ENCODE results near the gene HBA1.
"Not testable (repeated sequence)": the region's sequence is repeated elsewhere in the genome, so short reads cannot be mapped to it uniquely, and the experiment has no call there.

HBA1 gene

DNA sequence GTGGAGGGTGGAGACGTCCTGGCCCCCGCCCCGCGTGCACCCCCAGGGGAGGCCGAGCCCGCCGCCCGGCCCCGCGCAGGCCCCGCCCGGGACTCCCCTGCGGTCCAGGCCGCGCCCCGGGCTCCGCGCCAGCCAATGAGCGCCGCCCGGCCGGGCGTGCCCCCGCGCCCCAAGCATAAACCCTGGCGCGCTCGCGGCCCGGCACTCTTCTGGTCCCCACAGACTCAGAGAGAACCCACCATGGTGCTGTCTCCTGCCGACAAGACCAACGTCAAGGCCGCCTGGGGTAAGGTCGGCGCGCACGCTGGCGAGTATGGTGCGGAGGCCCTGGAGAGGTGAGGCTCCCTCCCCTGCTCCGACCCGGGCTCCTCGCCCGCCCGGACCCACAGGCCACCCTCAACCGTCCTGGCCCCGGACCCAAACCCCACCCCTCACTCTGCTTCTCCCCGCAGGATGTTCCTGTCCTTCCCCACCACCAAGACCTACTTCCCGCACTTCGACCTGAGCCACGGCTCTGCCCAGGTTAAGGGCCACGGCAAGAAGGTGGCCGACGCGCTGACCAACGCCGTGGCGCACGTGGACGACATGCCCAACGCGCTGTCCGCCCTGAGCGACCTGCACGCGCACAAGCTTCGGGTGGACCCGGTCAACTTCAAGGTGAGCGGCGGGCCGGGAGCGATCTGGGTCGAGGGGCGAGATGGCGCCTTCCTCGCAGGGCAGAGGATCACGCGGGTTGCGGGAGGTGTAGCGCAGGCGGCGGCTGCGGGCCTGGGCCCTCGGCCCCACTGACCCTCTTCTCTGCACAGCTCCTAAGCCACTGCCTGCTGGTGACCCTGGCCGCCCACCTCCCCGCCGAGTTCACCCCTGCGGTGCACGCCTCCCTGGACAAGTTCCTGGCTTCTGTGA lies at the start of gene HBA1:
TSS of gene HBA1 (plus strand) at position 204 of the 906 bp plus-strand sequence. CDS start at position 241, 37 bp downstream.
- H3K4me3 ChIP-seq; DNase-seq (ENCODE audit: low spot score); H3K27ac ChIP-seq: not testable (repeated sequence)

DNA sequence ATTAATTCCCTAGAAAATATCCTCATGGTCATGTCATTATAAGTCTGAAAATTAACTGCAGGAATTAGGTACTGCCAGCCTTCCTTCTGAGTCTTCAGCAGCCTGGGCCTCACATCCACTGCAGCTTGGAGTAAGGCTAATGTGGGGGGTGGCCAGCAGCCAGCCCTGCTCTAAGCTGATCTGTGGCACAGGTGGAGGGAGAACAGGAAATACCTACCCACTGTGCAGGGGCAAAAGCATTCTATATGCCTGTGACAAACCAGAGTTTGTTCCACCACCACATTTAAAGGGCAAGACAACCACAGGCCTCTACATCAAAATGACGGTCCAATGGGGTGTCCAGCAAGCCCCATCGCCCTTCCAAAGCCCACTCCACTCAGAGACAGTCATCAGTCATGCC lies 47.4 kb upstream of the HBA1 start:
- DNase-seq (ENCODE audit: low spot score): no peak
- TF ChIP-seq, protein P1, sequence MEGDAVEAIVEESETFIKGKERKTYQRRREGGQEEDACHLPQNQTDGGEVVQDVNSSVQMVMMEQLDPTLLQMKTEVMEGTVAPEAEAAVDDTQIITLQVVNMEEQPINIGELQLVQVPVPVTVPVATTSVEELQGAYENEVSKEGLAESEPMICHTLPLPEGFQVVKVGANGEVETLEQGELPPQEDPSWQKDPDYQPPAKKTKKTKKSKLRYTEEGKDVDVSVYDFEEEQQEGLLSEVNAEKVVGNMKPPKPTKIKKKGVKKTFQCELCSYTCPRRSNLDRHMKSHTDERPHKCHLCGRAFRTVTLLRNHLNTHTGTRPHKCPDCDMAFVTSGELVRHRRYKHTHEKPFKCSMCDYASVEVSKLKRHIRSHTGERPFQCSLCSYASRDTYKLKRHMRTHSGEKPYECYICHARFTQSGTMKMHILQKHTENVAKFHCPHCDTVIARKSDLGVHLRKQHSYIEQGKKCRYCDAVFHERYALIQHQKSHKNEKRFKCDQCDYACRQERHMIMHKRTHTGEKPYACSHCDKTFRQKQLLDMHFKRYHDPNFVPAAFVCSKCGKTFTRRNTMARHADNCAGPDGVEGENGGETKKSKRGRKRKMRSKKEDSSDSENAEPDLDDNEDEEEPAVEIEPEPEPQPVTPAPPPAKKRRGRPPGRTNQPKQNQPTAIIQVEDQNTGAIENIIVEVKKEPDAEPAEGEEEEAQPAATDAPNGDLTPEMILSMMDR (IDR thresholded peaks at IDR 0.05): no peak
- Histone ChIP-seq H3K4me3 (no peak overlapping the region), H3K27ac (no peak overlapping the region)

DNA sequence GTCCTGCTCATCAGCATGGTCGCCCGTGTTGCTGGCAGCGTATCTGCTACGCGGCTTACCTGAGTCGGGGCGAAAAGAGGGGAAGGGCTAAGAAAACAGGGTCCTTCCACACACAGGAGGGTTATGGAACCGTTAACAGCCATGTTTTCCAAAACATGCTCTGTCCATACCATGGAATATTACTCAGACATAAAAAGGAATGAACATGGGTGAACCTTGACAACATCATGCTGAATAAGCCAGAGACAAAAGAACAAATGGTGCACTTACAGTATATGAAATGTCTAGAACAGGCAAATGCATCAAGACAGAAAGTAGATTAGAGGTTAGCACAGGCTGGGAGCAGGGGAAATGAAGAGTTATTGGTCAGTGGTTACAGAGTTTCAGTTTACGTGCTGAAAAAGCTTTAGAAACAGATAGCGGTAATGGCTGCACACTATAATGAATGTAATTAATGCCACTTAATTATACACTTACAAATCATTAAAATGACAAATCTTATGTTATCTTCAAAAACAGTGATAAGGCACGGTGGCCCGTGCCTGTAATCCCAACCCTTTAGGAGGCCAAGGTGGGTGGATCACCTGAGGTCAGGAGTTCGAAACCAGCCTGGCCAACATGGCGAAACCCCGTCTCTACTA lies 45.8 kb upstream of the HBA1 start:
- TF ChIP-seq, protein P1 (IDR thresholded peaks at IDR 0.05): no peak
- DNase-seq (ENCODE audit: low spot score): no peak
- Histone ChIP-seq H3K4me3 (no peak overlapping the region), H3K27ac (no peak overlapping the region)

DNA sequence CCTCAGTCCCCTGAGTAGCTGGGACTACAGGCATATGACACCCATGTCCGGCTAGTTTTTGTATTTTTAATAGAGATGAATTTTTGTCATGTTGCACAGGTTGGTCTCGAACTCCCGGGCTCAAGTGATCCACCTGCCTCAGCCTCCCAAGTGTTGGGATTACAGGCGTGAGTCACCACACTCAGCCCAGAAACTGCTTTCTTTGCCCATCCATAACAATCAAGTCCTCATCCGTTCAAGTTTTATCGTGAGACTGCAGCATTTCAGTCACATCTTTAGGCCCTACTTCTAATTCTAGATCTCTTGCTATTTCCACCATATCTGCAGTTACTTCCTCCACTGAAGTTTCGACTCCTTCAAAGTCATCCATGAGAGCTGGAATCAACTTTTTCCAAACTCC lies 44.4 kb upstream of the HBA1 start:
- TF ChIP-seq, protein P1 (IDR thresholded peaks at IDR 0.05): no peak
- DNase-seq (ENCODE audit: low spot score): no peak
- H3K4me3 ChIP-seq: no peak overlapping the region
- no peak overlapping the region for H3K27ac ChIP-seq

DNA sequence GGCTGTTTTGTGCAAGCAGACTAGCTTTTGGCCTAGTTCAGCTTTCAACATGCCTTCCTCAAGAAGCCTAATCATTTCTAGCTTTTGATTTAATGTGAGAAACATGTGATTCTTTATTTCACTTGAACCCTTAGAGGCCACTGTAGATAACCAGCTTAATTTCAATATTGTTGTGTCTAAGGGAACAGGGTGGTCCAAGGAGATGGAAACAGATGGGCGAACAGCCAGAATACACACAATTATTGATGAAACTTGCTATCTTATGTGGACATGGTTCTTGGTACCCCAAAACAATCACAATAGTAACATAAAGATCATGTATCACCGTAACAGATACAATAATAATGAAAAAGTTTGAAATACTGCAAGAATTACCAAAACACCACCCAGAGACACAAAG lies 42.8 kb upstream of the HBA1 start:
- TF ChIP-seq, protein P1 (IDR thresholded peaks at IDR 0.05): no peak
- no peak overlapping the region for H3K4me3 ChIP-seq
- H3K27ac ChIP-seq: no peak overlapping the region
- no peak for DNase-seq (ENCODE audit: low spot score)

DNA sequence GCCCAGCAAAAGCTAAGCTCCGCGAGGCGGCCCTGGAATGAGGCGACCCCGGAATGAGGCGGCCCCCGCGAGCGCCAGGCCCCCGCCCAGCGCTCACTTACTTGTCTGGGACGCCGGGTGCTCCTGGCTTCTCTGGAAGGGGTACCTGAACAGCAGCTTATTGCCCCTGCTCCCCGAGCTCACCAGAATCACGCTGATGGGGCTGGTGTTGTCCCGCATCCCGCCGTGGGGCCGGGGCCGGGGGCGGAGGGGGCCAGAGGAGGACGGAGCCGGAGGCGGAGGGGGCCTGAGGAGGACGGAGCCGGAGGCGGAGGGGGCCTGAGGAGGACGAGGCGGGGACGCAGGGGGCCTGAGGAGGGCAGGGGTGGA lies 38.4 kb upstream of the HBA1 start:
- peak overlapping the region; percentile 82 to 93 for H3K27ac ChIP-seq
- TF ChIP-seq, protein P1 (IDR thresholded peaks at IDR 0.05): no peak
- DNase-seq (ENCODE audit: low spot score): no peak
- H3K4me3 ChIP-seq: peak overlapping the region; percentile 88

DNA sequence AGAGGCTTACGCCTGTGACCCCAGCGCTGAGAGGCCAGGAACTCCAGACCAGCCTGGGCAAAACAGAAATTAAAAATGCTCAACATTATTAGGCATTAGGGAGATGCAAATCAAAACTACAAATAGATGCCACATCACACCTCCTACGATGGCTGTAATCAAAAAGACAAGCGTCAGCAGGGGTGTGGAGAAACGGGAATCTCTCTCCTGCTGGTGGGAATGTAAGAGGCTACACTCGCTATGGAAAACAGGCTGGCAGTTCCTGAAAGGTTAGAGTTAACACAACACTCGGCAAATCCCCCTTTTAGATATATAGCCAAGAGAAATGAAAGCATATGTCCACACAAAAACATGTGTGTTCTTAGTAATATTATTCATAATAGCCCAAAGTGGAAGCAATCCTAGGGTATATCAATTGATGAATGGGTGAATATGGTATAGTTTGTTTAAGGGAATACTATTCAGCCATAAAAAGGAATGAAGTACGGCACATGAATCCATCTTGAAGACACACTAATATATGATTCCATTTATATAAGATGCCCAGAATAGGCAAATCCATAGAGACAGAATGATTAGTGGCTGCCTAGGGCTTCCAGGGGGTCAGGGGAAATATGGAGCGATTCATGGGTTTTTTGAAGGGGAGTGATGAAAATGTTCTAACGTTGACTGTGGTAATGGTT lies 36.2 kb upstream of the HBA1 start:
- Histone ChIP-seq H3K27ac (no peak overlapping the region), H3K4me3 (no peak overlapping the region)
- DNase-seq (ENCODE audit: low spot score): no peak
- TF ChIP-seq, protein P1 (IDR thresholded peaks at IDR 0.05): no peak

Measured in coronary artery (tissue), 2 donors.